ENCODE data around the gene DNAAF9.
"Not testable (repeated sequence)": the region's sequence is repeated elsewhere in the genome, so short reads cannot be mapped to it uniquely, and the experiment has no call there.

The DNAAF9 gene

GRCh38 chr20:3407040-3407770 lies at the start of gene DNAAF9:
TSS of gene DNAAF9 (minus strand) at chr20:3407669. CDS start at chr20:3407557, 112 bp downstream.
- peak within 1 kb of the TSS; percentile 74 for H3K4me3 ChIP-seq (ENCODE audit: low read length)

GRCh38 chr20:3456648-3457047 lies 49.2 kb upstream of the DNAAF9 start:
- H3K4me3 ChIP-seq (ENCODE audit: low read length): no peak overlapping the region
- no peak for TF ChIP-seq ZNF274 (IDR thresholded peaks at IDR 0.05; ENCODE audit: low read depth, low read length)

More at GRCh38 chr20:3407040-3407770, at the start of gene DNAAF9:
- no peak for TF ChIP-seq ZNF274 (IDR thresholded peaks at IDR 0.05; ENCODE audit: low read depth, low read length)

- no peak overlapping the region for H3K4me3 ChIP-seq (ENCODE audit: low read length)
- TF ChIP-seq ZNF274 (IDR thresholded peaks at IDR 0.05; ENCODE audit: low read depth, low read length): no peak
Observed at GRCh38 chr20:3454831-3455230, 47.4 kb upstream of the DNAAF9 start.

GRCh38 chr20:3452690-3453089 lies 45.2 kb upstream of the DNAAF9 start:
- no peak for TF ChIP-seq ZNF274 (IDR thresholded peaks at IDR 0.05; ENCODE audit: low read depth, low read length)
- no peak overlapping the region for H3K4me3 ChIP-seq (ENCODE audit: low read length)

GRCh38 chr20:3452136-3452535 lies 44.7 kb upstream of the DNAAF9 start:
- TF ChIP-seq ZNF274 (IDR thresholded peaks at IDR 0.05; ENCODE audit: low read depth, low read length): no peak
- H3K4me3 ChIP-seq (ENCODE audit: low read length): no peak overlapping the region

- no peak for TF ChIP-seq ZNF274 (IDR thresholded peaks at IDR 0.05; ENCODE audit: low read depth, low read length)
Observed at GRCh38 chr20:3449319-3449718, 41.9 kb upstream of the DNAAF9 start.

GRCh38 chr20:3447321-3447720 lies 39.9 kb upstream of the DNAAF9 start:
- no peak overlapping the region for H3K4me3 ChIP-seq (ENCODE audit: low read length)
- TF ChIP-seq ZNF274 (IDR thresholded peaks at IDR 0.05; ENCODE audit: low read depth, low read length): no peak

More at GRCh38 chr20:3449319-3449718, 41.9 kb upstream of the DNAAF9 start:
- no peak overlapping the region for H3K4me3 ChIP-seq (ENCODE audit: low read length)

- TF ChIP-seq ZNF274 (IDR thresholded peaks at IDR 0.05; ENCODE audit: low read depth, low read length): no peak
Observed at GRCh38 chr20:3446779-3447178, 39.3 kb upstream of the DNAAF9 start.

GRCh38 chr20:3436864-3437574 lies 29.6 kb upstream of the DNAAF9 start:
- no peak for TF ChIP-seq ZNF274 (IDR thresholded peaks at IDR 0.05; ENCODE audit: low read depth, low read length)
- H3K4me3 ChIP-seq (ENCODE audit: low read length): no peak overlapping the region

More at GRCh38 chr20:3446779-3447178, 39.3 kb upstream of the DNAAF9 start:
- H3K4me3 ChIP-seq (ENCODE audit: low read length): no peak overlapping the region

GRCh38 chr20:3434232-3434631 lies 26.8 kb upstream of the DNAAF9 start:
- H3K4me3 ChIP-seq (ENCODE audit: low read length): no peak overlapping the region
- no peak for TF ChIP-seq ZNF274 (IDR thresholded peaks at IDR 0.05; ENCODE audit: low read depth, low read length)

GRCh38 chr20:3433744-3434143 lies 26.3 kb upstream of the DNAAF9 start:
- TF ChIP-seq ZNF274 (IDR thresholded peaks at IDR 0.05; ENCODE audit: low read depth, low read length): no peak
- no peak overlapping the region for H3K4me3 ChIP-seq (ENCODE audit: low read length)

GRCh38 chr20:3432844-3433243 lies 25.4 kb upstream of the DNAAF9 start:
- H3K4me3 ChIP-seq (ENCODE audit: low read length): no peak overlapping the region
- TF ChIP-seq ZNF274 (IDR thresholded peaks at IDR 0.05; ENCODE audit: low read depth, low read length): no peak

GRCh38 chr20:3431109-3431508 lies 23.6 kb upstream of the DNAAF9 start:
- no peak for TF ChIP-seq ZNF274 (IDR thresholded peaks at IDR 0.05; ENCODE audit: low read depth, low read length)
- H3K4me3 ChIP-seq (ENCODE audit: low read length): no peak overlapping the region

- H3K4me3 ChIP-seq (ENCODE audit: low read length): no peak overlapping the region
Observed at GRCh38 chr20:3430376-3431069, 23.1 kb upstream of the DNAAF9 start.

GRCh38 chr20:3426766-3427165 lies 19.3 kb upstream of the DNAAF9 start:
- H3K4me3 ChIP-seq (ENCODE audit: low read length): not testable (repeated sequence)

More at GRCh38 chr20:3430376-3431069, 23.1 kb upstream of the DNAAF9 start:
- TF ChIP-seq ZNF274 (IDR thresholded peaks at IDR 0.05; ENCODE audit: low read depth, low read length): no peak

All from GM08714 (cell line).